Right atrium auricular region (tissue), 2 donors: Measurements from ENCODE around the gene LRP1-AS. TPM values are rescaled to one million over a fixed set of nuclear protein-coding genes. Genes with fewer than 3 reads are reported as not detected.

ENCODE experiments used
- DNase-seq: peaks from one replicate; pipeline ENCODE4 v3.0.0-alpha.2; 2019; ENCODE audit warnings: low spot score
- H3K27ac ChIP-seq, 2 donors: fragments of 200-600 bp; sonication (generic); 1 replicate in 1 of 2; 2 replicates in 1 of 2; pipeline ENCODE4 v1.5.1; 2016 to 2019
- H3K27me3 ChIP-seq, 2 donors: fragments of 200-600 bp; sonication (generic); one replicate each; pipeline versions ENCODE4 v1.5.1 to v1.6.0; 2017 to 2019
- H3K36me3 ChIP-seq: fragments of 200-600 bp; sonication (generic); one replicate; pipeline ENCODE4 v1.5.1; 2016
- H3K4me1 ChIP-seq, 2 donors: fragments of 200-600 bp; sonication (generic); one replicate each; pipeline versions ENCODE4 v1.5.1 to v1.6.0; 2017 to 2019
- H3K4me3 ChIP-seq, 2 donors: fragments of 200-600 bp; sonication (generic); 1 replicate in 1 of 2; 2 replicates in 1 of 2; pipeline ENCODE4 v1.5.1; 2017 to 2019; ENCODE audit warnings: mild to moderate bottlenecking in 1 of 2, moderate library complexity in 1 of 2
- H3K9me3 ChIP-seq, 2 donors: fragments of 200-600 bp; sonication (generic); one replicate each; pipeline ENCODE4 v1.5.1; 2019
- total RNA-seq, 2 donors: library from RNA; depleted of rRNA; stranded (reverse); fragments of >200 nt; gene quantifications; one replicate each; pipeline ENCODE4 v1.1.0, GENCODE V29; 2016
- TF ChIP-seq, protein P1 (sequence below), 2 donors: fragments of 200-600 bp; sonication (generic); IDR thresholded peaks; one replicate each; pipeline ENCODE4 v1.5.1; 2019; ENCODE audit warnings: antibody characterized with exemption in 2 of 2

Gene LRP1-AS
- total RNA-seq, 2 donors from 2014 or later = not detected

DNA sequence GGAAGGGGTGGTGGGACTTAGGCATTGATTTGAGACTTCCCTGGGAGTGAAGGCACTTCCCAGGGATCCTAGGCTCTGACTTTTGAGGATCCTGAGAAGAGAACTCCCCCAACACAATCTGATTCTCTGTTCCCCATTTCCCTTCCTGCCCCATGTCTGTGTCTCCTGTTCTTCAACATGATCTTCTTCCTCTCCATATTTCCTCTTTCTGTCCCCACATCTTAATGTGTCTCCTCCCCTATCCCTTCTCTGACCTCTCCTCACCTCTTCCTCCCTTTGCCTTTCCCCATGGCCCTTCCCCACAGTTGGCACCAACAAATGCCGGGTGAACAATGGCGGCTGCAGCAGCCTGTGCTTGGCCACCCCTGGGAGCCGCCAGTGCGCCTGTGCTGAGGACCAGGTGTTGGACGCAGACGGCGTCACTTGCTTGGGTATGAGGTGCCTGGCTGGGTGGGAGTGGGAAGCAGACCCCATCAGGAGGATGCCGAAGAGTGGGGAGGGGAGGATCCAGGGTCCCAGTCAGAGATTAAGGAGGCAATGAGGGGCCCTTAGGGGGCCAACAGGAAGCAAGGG lies 15.2 kb upstream of the LRP1-AS start:
- H3K27ac ChIP-seq = no peak overlapping the region
- H3K27me3 ChIP-seq = no peaks in the 10 kb centered on the region
- no peaks in the 10 kb centered on the region for H3K9me3 ChIP-seq
- DNase-seq = no peak
- TF ChIP-seq, protein P1, sequence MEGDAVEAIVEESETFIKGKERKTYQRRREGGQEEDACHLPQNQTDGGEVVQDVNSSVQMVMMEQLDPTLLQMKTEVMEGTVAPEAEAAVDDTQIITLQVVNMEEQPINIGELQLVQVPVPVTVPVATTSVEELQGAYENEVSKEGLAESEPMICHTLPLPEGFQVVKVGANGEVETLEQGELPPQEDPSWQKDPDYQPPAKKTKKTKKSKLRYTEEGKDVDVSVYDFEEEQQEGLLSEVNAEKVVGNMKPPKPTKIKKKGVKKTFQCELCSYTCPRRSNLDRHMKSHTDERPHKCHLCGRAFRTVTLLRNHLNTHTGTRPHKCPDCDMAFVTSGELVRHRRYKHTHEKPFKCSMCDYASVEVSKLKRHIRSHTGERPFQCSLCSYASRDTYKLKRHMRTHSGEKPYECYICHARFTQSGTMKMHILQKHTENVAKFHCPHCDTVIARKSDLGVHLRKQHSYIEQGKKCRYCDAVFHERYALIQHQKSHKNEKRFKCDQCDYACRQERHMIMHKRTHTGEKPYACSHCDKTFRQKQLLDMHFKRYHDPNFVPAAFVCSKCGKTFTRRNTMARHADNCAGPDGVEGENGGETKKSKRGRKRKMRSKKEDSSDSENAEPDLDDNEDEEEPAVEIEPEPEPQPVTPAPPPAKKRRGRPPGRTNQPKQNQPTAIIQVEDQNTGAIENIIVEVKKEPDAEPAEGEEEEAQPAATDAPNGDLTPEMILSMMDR (IDR thresholded peaks at IDR 0.05) = no peak
- peaks cover 93% of the 10 kb centered on the region for H3K36me3 ChIP-seq
- H3K4me1 ChIP-seq = peaks cover 0 to 14% of the 10 kb centered on the region in 2 donors
- no peak overlapping the region for H3K4me3 ChIP-seq

DNA sequence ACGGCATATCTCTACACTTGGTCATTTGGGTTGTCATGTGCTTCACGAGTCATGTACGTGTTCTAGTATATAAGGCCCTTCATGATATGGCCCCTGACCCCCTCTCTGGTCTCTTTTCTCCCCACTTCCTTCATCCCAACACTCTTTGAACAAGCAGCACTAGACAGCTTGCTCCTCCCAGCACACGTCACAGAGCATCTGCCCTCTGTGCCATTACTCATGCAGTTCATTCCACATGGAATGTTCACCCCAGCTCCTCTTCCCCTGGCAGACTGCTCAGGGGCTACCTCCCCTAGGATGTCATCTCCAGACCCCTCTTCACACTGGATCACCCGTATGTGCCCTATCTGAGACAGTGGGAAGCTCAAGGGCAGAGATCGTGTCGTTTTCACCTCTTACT lies 14.1 kb upstream of the LRP1-AS start:
- no peak for DNase-seq
- no peak overlapping the region for H3K27ac ChIP-seq
- H3K4me3 ChIP-seq = no peak overlapping the region
- H3K36me3 ChIP-seq = peaks cover 93% of the 10 kb centered on the region
- H3K4me1 ChIP-seq = peaks cover 0 to 14% of the 10 kb centered on the region in 2 donors
- H3K9me3 ChIP-seq = no peaks in the 10 kb centered on the region
- TF ChIP-seq, protein P1 (IDR thresholded peaks at IDR 0.05) = no peak
- H3K27me3 ChIP-seq = no peaks in the 10 kb centered on the region

DNA sequence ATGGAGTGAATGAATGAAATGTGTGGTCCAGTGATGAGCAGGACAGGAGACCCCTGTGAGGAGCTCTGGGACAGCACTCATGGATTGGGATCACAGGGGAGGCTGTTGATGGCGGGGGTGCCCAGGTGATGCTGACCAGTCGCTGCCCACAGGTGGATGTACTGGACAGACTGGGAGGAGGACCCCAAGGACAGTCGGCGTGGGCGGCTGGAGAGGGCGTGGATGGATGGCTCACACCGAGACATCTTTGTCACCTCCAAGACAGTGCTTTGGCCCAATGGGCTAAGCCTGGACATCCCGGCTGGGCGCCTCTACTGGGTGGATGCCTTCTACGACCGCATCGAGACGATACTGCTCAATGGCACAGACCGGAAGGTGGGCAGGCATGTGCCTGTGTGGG lies 13.3 kb upstream of the LRP1-AS start:
- DNase-seq = no peak
- no peak overlapping the region for H3K27ac ChIP-seq
- H3K36me3 ChIP-seq = peaks cover 93% of the 10 kb centered on the region
- H3K27me3 ChIP-seq = no peaks in the 10 kb centered on the region
- H3K4me3 ChIP-seq = no peak overlapping the region
- H3K4me1 ChIP-seq = peaks cover 0 to 14% of the 10 kb centered on the region in 2 donors
- no peaks in the 10 kb centered on the region for H3K9me3 ChIP-seq
- TF ChIP-seq, protein P1 (IDR thresholded peaks at IDR 0.05) = no peak

DNA sequence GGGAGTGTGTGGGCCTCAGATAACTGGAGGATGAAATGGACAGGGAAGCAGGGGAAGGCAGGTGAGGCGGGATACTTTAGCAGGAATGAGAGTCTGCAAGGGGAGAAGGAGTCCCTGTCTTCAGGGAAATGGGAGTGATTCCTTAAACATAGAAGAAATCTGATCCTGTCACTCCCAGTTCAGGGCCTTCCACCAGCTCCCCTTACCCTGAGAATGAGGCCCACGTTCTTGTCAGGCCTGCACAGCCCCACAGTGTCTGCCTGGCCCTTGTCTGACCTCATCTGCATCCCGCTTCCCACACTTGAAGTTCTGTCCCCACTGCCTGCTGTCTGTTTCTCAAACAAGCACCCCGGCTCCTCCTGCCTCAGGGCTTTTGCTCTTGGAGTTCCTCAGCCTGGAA lies 12.6 kb upstream of the LRP1-AS start:
- TF ChIP-seq, protein P1 (IDR thresholded peaks at IDR 0.05) = no peak
- Histone ChIP-seq H3K4me3 (no peak overlapping the region), H3K9me3 (no peaks in the 10 kb centered on the region), H3K27me3 (no peaks in the 10 kb centered on the region), H3K36me3 (peaks cover 93% of the 10 kb centered on the region), H3K27ac (no peak overlapping the region), H3K4me1 (peaks cover 0 to 15% of the 10 kb centered on the region in 2 donors)
- no peak for DNase-seq

DNA sequence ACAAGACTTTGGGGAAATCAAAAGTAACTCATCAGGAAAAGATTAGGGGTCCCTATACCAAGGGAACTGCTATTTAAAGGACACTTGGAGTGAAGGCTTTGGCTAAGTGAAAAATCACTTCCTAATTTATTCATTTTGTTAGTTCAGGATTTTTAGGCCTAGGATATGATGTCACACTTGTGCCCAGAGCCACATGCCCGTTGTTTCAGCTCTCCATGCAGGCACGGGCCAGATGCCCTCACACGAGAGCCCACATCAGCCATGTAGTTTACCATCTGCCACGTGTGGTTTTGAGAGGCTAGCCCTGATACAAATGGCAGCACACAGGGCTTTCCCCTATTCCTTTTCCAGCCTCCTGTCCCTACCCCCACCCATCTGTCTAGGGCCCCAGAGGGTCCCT lies 11.9 kb upstream of the LRP1-AS start:
- no peak overlapping the region for H3K4me3 ChIP-seq
- peak overlapping the region in 1 of 2 donors; percentile 35 for H3K27ac ChIP-seq
- DNase-seq = no peak
- H3K9me3 ChIP-seq = no peaks in the 10 kb centered on the region
- no peaks in the 10 kb centered on the region for H3K27me3 ChIP-seq
- H3K4me1 ChIP-seq = peaks cover 0 to 21% of the 10 kb centered on the region in 2 donors
- TF ChIP-seq, protein P1 (IDR thresholded peaks at IDR 0.05) = no peak
- peaks cover 94% of the 10 kb centered on the region for H3K36me3 ChIP-seq

DNA sequence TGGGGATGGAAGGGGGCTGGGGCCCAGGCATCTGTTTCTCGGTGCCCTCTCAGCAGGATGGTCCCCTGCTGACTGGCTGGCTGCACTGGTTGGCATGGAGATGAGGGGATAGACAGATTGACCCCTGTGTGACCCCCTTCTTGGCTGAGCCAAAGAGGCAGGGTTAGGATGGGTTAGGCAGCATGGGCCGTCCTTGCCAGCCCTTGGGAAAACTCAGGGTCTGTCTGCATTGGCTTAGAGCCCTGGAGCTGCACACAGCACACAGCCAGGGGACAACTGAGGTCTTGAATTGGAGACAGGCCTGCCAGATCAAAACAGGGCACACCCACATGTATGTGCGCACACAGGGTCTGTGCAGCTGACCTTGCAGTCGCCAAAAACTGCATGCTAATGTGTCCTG lies 11.2 kb upstream of the LRP1-AS start:
- no peak for DNase-seq
- Histone ChIP-seq H3K27ac (no peak overlapping the region), H3K36me3 (peaks cover 99% of the 10 kb centered on the region), H3K27me3 (no peaks in the 10 kb centered on the region), H3K4me3 (no peak overlapping the region), H3K4me1 (peaks cover 0 to 21% of the 10 kb centered on the region in 2 donors), H3K9me3 (no peaks in the 10 kb centered on the region)
- TF ChIP-seq, protein P1 (IDR thresholded peaks at IDR 0.05) = no peak
